Astrocyte of the spinal cord (primary cell): ENCODE results near the gene SLC24A4.

ENCODE experiments used
- DNase-seq: peaks from one replicate; pipeline ENCODE4 v3.0.0; 2011; ENCODE audit warnings: low read depth, low spot score
- H3K4me3 ChIP-seq: 2 replicates; pipeline ENCODE4 v1.5.1; 2011; ENCODE audit warnings: low read depth, mild to moderate bottlenecking, low read length, moderate library complexity
- CTCF ChIP-seq: IDR thresholded peaks from 2 replicates; pipeline ENCODE4 v1.5.1; 2012; ENCODE audit warnings: low read depth, mild to moderate bottlenecking, low read length, inconsistent platforms
- in situ Hi-C: cut with HindIII; loops from 2 replicates; pipeline ENCODE4 v1.10.0; 2017; ENCODE audit warnings: low sequenced_read_pairs

The SLC24A4 gene

GRCh38 chr14:92458136-92459029, 135.4 kb downstream of the SLC24A4 start:
- in situ Hi-C loops, result no loop called here
- TF ChIP-seq CTCF, result no peak
- H3K4me3 ChIP-seq, result no peak overlapping the region
- DNase-seq, result no peak

- no peak overlapping the region for H3K4me3 ChIP-seq
- no peak for DNase-seq
- in situ Hi-C loops, result no loop called here
- TF ChIP-seq CTCF, result no peak
Measured at GRCh38 chr14:92459030-92459949, 136.3 kb downstream of the SLC24A4 start.

GRCh38 chr14:92459950-92460421, 137.0 kb downstream of the SLC24A4 start:
- peak; percentile 18 for TF ChIP-seq CTCF

GRCh38 chr14:92460541-92460915, 137.6 kb downstream of the SLC24A4 start:
- no peak for TF ChIP-seq CTCF
- in situ Hi-C loops, result no loop called here
- no peak overlapping the region for H3K4me3 ChIP-seq
- DNase-seq, result no peak

More at GRCh38 chr14:92459950-92460421, 137.0 kb downstream of the SLC24A4 start:
- in situ Hi-C loops, result no loop called here
- no peak overlapping the region for H3K4me3 ChIP-seq
- no peak for DNase-seq

GRCh38 chr14:92460916-92461579, 138.1 kb downstream of the SLC24A4 start:
- in situ Hi-C loops, result no loop called here
- no peak for TF ChIP-seq CTCF
- no peak overlapping the region for H3K4me3 ChIP-seq
- peak; percentile 65 for DNase-seq

GRCh38 chr14:92461891-92462290, 138.9 kb downstream of the SLC24A4 start:
- in situ Hi-C loops, result no loop called here
- no peak overlapping the region for H3K4me3 ChIP-seq
- TF ChIP-seq CTCF, result no peak
- DNase-seq, result no peak
